Calu3 (cell line): Measurements from ENCODE around the gene TRIOBP. TPM values are rescaled to one million over a fixed set of nuclear protein-coding genes. Genes with fewer than 3 reads are reported as not detected.
A peak's percentile ranks its signal among the peaks of the same experiment; 100 is the strongest.

Experiments used
- BruUV-seq: library from RNA; stranded (reverse); fragments of 400-500 nt; replicated peaks from 2 replicates; lab custom pipeline; 2021; lab: Mats Ljungman, UMichigan
- CTCF ChIA-PET: fragments of 300-600 bp; sonication (Branson Sonifier 250); formaldehyde crosslinking; loops from one replicate; lab custom pipeline; 2022; ENCODE audit warnings: antibody characterized with exemption; lab: Charles Lee
- DNase-seq: peaks from one replicate; pipeline ENCODE4 v3.0.0; 2022
- H3K27ac Mint-ChIP-seq: one replicate; pipeline ENCODE4 v1.8.0; 2022; ENCODE audit warnings: mixed read lengths; ENCODE audit not compliant: unreplicated experiment
- H3K27me3 Mint-ChIP-seq: one replicate; pipeline ENCODE4 v1.8.0; 2022; ENCODE audit warnings: mixed read lengths; ENCODE audit not compliant: unreplicated experiment
- H3K36me3 Mint-ChIP-seq: one replicate; pipeline ENCODE4 v1.8.0; 2022; ENCODE audit warnings: mild to moderate bottlenecking, moderate library complexity, mixed read lengths; ENCODE audit not compliant: insufficient read depth, unreplicated experiment
- H3K4me1 Mint-ChIP-seq: one replicate; pipeline ENCODE4 v1.8.0; 2022; ENCODE audit warnings: mild to moderate bottlenecking, low read depth, mixed read lengths; ENCODE audit not compliant: unreplicated experiment
- H3K4me3 Mint-ChIP-seq: one replicate; pipeline ENCODE4 v1.8.0; 2022; ENCODE audit warnings: mild to moderate bottlenecking, low read depth, moderate library complexity, mixed read lengths; ENCODE audit not compliant: unreplicated experiment
- H3K9me3 Mint-ChIP-seq: one replicate; pipeline ENCODE4 v1.8.0; 2022; ENCODE audit warnings: low read depth, mixed read lengths; ENCODE audit not compliant: unreplicated experiment
- intact Hi-C: fragments of 100-400 bp; cut with micrococcal nuclease; formaldehyde crosslinking; loops from one replicate; pipeline ENCODE4 v1.10.0; 2022; ENCODE audit not compliant: unreplicated experiment
- total RNA-seq: library from RNA; stranded (reverse); gene quantifications from 2 replicates; pipeline ENCODE4 v1.2.3, GENCODE V29; 2022
- TF ChIP-seq, protein P1 (sequence below): fragments of 200-600 bp; IDR thresholded peaks from one replicate; pipeline ENCODE4 v1.8.0; 2022; ENCODE audit warnings: antibody characterized with exemption; ENCODE audit not compliant: unreplicated experiment

The TRIOBP gene
- total RNA-seq, 1 experiment from 2014 or later: 85.3 TPM

DNA sequence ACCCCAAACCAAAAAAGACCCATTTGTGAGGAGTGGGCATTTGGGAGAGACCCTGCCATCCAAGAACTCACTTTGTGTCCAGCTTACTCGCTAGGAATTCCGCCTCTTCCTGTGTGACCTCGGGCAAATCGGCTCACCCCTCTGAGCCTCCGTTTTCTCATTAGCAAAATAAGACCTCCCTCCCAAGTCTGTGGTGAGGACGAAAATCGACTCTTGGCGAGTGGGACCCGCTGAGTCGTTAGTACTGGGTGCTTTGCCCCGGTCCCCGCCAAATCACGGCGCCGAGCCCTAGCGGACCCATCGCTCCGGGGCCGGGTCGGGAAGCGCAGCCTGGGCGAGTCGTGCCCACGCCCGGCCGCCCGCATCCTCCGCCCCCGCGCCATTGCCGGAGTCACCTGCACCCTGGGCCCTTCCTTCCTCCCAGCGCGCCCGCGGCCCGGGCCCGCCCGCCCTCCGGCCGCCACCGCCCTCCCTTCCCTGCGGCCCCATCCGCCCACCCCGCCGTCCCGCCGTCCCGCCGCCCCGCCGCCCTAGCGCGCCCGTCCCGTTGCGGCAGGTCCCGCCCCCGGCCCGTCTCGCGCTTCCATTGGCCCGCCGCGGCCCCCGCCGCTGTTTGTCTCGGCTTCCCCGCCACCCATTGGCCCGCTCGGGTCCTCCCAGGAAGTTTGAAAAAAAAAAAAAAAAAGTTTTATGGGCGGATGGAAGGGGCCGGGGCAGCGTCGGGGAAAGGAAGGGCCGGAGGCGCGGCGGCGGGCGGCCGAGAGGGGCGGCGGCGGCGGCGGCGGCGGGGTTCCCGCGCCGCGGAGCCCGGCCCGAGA, 48.9 kb downstream of the TRIOBP start:
- CTCF ChIA-PET: no interaction called here
- H3K9me3 Mint-ChIP-seq: no peaks in the 10 kb centered on the region
- H3K27ac Mint-ChIP-seq: peak overlapping the region; percentile 75
- peaks cover 60% of the 10 kb centered on the region for H3K4me1 Mint-ChIP-seq
- intact Hi-C loops: no loop called here
- H3K27me3 Mint-ChIP-seq: no peaks in the 10 kb centered on the region
- TF ChIP-seq, protein P1, sequence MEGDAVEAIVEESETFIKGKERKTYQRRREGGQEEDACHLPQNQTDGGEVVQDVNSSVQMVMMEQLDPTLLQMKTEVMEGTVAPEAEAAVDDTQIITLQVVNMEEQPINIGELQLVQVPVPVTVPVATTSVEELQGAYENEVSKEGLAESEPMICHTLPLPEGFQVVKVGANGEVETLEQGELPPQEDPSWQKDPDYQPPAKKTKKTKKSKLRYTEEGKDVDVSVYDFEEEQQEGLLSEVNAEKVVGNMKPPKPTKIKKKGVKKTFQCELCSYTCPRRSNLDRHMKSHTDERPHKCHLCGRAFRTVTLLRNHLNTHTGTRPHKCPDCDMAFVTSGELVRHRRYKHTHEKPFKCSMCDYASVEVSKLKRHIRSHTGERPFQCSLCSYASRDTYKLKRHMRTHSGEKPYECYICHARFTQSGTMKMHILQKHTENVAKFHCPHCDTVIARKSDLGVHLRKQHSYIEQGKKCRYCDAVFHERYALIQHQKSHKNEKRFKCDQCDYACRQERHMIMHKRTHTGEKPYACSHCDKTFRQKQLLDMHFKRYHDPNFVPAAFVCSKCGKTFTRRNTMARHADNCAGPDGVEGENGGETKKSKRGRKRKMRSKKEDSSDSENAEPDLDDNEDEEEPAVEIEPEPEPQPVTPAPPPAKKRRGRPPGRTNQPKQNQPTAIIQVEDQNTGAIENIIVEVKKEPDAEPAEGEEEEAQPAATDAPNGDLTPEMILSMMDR: no peak
- peaks cover 62% of the 10 kb centered on the region for H3K36me3 Mint-ChIP-seq
- peak; percentile 92 for DNase-seq
- BruUV-seq: no TSS peak
- peak overlapping the region; percentile 87 for H3K4me3 Mint-ChIP-seq

DNA sequence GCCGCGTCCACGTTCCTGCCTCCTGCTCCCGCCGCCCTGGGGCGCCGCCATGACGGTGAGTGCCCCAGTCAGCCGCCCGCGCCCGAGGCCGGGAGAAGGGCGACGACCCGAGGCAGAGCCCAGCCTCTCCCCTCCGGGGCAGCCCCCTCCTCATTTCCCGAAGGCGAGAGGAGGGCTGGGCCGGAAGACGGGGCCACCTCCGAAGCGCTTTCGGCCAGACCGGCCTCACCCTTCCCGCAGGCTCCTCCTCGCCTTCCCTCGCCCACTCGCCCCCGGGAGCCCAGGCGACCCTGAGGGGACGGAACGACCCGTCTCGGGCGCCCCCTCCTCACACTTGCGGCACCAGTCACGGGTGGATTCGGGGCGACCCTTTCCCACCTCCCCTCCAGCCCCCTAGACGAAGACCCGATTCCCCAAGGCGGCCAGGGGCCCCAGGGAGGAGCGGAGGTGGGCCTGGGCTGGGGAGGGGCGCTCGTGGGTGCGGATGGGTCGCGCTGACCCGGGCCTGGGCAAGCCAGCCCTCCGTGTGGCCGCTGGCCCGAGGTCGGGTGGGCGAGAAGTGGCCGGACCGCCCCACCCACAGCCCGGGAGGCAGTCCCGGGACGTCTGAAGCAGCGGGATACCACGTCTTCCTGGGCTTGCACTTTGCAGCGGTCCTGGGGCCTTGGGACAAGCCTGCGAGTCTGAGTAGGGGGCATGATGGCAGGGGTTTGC, 49.7 kb downstream of the TRIOBP start:
- BruUV-seq: no TSS peak
- DNase-seq: no peak
- H3K4me1 Mint-ChIP-seq: peaks cover 66% of the 10 kb centered on the region

DNA sequence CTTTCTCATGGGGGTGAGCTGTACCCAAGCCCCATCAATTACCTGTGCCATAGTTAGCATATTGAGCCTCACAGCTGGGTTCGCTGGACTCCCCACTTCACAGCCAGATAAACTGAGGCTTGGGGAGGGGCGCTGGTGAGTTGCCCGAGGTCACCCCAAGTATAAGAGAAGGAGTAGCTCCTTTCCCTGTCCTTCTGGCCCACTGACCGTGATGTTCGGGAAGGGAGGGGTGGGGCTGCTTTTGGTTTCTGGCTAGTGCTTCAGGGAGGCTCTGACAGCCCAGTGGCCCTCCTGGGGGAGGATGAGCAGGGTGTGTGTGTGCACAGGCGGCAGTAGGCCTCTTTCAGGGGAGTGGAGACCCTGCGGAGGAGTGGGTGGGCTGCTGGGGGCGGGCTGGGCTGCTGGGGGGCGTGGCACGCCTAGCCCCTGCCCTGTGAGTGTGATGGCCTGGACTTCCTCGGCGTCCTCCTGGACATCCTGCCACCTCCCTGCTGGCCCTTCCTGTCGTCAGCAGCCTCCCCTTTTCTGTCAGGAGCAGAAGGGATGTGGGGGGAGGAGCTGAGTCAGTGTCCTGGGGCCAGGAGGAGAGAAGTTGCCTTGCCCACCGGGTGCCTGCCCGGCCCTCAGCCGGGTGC, 50.3 kb downstream of the TRIOBP start:
- CTCF ChIA-PET: interaction anchor here (0.7 kb wide), 2 partner anchors 104 kb away, joined by 3 to 9 read pairs; no protein-coding TSS in a partner anchor
- Mint-ChIP-seq H3K36me3 (peaks cover 72% of the 10 kb centered on the region), H3K9me3 (no peaks in the 10 kb centered on the region), H3K27me3 (no peaks in the 10 kb centered on the region), H3K4me1 (peaks cover 69% of the 10 kb centered on the region), H3K27ac (peak overlapping the region; percentile 1), H3K4me3 (peak overlapping the region; percentile 87)
- intact Hi-C loops: no loop called here
- BruUV-seq: no TSS peak
- DNase-seq: peak; percentile 43
- TF ChIP-seq, protein P1: no peak

More for the DNA sequence above, 49.7 kb downstream of the TRIOBP start:
- H3K4me3 Mint-ChIP-seq: peak overlapping the region; percentile 87
- intact Hi-C loops: no loop called here
- no peaks in the 10 kb centered on the region for H3K27me3 Mint-ChIP-seq
- CTCF ChIA-PET: interaction anchor here (0.7 kb wide), 2 partner anchors 103 to 104 kb away, joined by 3 to 9 read pairs; no protein-coding TSS in a partner anchor
- H3K9me3 Mint-ChIP-seq: no peaks in the 10 kb centered on the region
- peak overlapping the region; percentile 75 for H3K27ac Mint-ChIP-seq
- H3K36me3 Mint-ChIP-seq: peaks cover 68% of the 10 kb centered on the region
- TF ChIP-seq, protein P1: no peak

DNA sequence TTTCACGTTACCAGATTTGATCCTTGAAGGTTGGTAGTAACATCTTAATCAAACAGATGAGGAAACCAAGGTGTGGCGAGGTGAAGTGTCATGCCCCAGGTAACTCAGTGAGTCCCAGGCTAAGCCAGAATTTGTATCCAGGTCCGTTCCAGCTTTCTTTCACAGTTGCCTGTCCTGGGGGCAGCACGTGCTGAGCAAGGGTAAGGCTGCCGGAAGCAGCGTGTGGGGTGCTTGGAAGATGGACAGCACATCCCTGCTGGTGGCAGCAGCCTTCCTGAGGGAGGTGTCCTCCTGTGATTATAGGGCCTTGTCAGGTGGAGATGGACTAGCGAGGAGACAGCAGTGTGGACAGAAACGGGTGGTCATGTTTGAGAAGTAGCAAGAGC, 50.9 kb downstream of the TRIOBP start:
- TF ChIP-seq, protein P1: no peak
- Mint-ChIP-seq H3K27ac (peak overlapping the region; percentile 1), H3K4me3 (peak overlapping the region; percentile 87), H3K4me1 (peaks cover 69% of the 10 kb centered on the region), H3K9me3 (no peaks in the 10 kb centered on the region), H3K36me3 (peaks cover 72% of the 10 kb centered on the region), H3K27me3 (no peaks in the 10 kb centered on the region)
- intact Hi-C loops: no loop called here
- no peak for DNase-seq
- TSS peak; percentile 39 for BruUV-seq
- CTCF ChIA-PET: no interaction called here
